Tibial nerve (tissue), 4 donors: ENCODE measurements around the gene TEX19. TPM values are rescaled to one million over a fixed set of nuclear protein-coding genes. Genes with fewer than 3 reads are reported as not detected.

Experiments used
- DNase-seq, 2 donors: peaks; one replicate each; pipeline ENCODE4 v3.0.0-alpha.2; 2019; ENCODE audit warnings: low spot score in 2 of 2
- H3K27ac ChIP-seq, 4 donors: fragments of 200-600 bp; sonication (generic) in 3 of 4; one replicate each; pipeline ENCODE4 v1.5.1; 2017 to 2019; ENCODE audit warnings: mild to moderate bottlenecking in 1 of 4
- H3K27me3 ChIP-seq, 2 donors: fragments of 200-600 bp; sonication (generic) in 1 of 2; one replicate each; pipeline versions ENCODE4 v1.5.1 to v1.6.0; 2017 to 2019
- H3K36me3 ChIP-seq, 3 donors: fragments of 200-600 bp; sonication (generic); one replicate each; pipeline ENCODE4 v1.5.1; 2018 to 2019
- H3K4me1 ChIP-seq, 4 donors: fragments of 200-600 bp; sonication (generic) in 3 of 4; one replicate each; pipeline ENCODE4 v1.5.1; 2017 to 2019
- H3K4me3 ChIP-seq, 4 donors: fragments of 200-600 bp; sonication (generic) in 3 of 4; one replicate each; pipeline ENCODE4 v1.5.1; 2017 to 2019; ENCODE audit warnings: mild to moderate bottlenecking in 1 of 4, moderate library complexity in 1 of 4
- H3K9me3 ChIP-seq, 4 donors: fragments of 200-600 bp; sonication (generic) in 3 of 4; one replicate each; pipeline ENCODE4 v1.5.1; 2017 to 2019
- CTCF ChIP-seq, 5 experiments: fragments of 200-600 bp in 3 of 5; fragments of 450-650 bp in 2 of 5; sonication (generic) in 3 of 5; IDR thresholded peaks; one replicate each; pipeline ENCODE4 v1.5.1; 2016 to 2019; ENCODE audit warnings: antibody characterized with exemption in 5 of 5, mild to moderate bottlenecking in 3 of 5, moderate library complexity in 2 of 5
- EP300 ChIP-seq, 2 donors: sonication (generic); formaldehyde crosslinking; IDR thresholded peaks; one replicate each; pipeline ENCODE4 v1.6.1; 2017; ENCODE audit warnings: antibody characterized with exemption in 2 of 2, mild to moderate bottlenecking in 1 of 2
- POLR2A ChIP-seq, 2 donors: fragments of 450-650 bp; IDR thresholded peaks; one replicate each; pipeline ENCODE4 v1.6.1; 2017; ENCODE audit warnings: antibody characterized with exemption in 2 of 2, mild to moderate bottlenecking in 2 of 2, moderate library complexity in 2 of 2
- WGBS, 2 donors: methylation state at CpG; one replicate each; pipeline ENCODE4 v1.1.5; 2018; 5-methylcytosine and 5-hydroxymethylcytosine counted together
- total RNA-seq, 4 donors: library from RNA; depleted of rRNA; stranded (reverse); fragments of >200 nt; gene quantifications; one replicate each; pipeline ENCODE4 v1.1.0, GENCODE V29; 2016

TEX19 gene
- total RNA-seq, 4 donors from 2014 or later = not detected

DNA sequence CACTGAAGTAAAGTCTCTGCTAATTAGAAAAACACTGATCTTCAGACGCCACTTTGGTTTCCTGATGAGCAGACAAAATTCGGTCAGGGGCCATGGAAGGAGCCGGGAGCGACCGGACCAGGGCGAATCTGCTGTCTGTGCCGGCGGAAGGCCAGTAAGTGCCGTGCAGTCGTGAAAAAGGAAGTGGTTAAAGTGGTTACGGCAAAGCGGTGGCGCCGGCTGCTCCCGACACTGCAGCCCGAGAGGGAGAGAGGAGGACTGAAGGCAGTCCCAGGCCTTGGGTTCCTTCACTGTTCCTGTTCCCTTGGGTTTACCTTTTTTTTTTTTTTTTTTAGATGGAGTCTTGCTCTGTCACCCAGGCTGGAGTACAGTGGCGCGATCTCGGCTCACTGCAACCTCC is 41.8 kb downstream of the TEX19 start:
- H3K27ac ChIP-seq = no peak overlapping the region
- no peaks in the 10 kb centered on the region for H3K9me3 ChIP-seq
- H3K4me1 ChIP-seq = peaks cover 0 to 36% (median 3%) of the 10 kb centered on the region in 4 donors
- no peak for DNase-seq
- H3K27me3 ChIP-seq = no peaks in the 10 kb centered on the region
- peaks cover 0 to 84% (median 3%) of the 10 kb centered on the region in 3 donors for H3K36me3 ChIP-seq
- WGBS, 2 donors = 83 to 84% methylated on average over 19 of the region's 19 CpGs
- no peak overlapping the region for H3K4me3 ChIP-seq
- TF ChIP-seq CTCF (IDR thresholded peaks at IDR 0.05) = no peak
- TF ChIP-seq EP300 (IDR thresholded peaks at IDR 0.05) = peak in 1 of 2 donors; percentile 7
- no peak for TF ChIP-seq POLR2A (IDR thresholded peaks at IDR 0.05)

DNA sequence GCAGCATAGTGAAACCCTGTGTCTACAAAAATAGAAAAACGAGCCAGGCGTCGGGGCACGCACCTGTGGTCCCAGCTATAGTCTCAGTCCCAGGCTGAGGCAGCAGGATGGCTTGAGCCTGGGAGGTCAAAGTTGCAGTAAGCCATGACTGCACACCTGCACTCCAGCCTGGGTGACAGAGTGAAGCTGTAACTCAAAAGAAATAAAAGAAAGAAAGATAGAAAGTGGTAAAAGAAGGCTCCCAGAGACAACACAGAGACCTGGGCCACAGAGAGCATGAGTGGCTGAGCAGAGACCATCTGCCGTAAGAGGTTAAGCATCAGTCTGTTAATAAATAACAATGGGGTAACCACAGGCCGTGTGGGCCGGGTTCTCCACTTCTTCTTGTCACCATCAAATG is 43.8 kb downstream of the TEX19 start:
- TF ChIP-seq EP300 (IDR thresholded peaks at IDR 0.05) (no peak), POLR2A (IDR thresholded peaks at IDR 0.05) (no peak), CTCF (IDR thresholded peaks at IDR 0.05) (no peak)
- H3K27ac ChIP-seq = no peak overlapping the region
- H3K4me1 ChIP-seq = peaks cover 0 to 25% (median 3%) of the 10 kb centered on the region in 4 donors
- no peak overlapping the region for H3K4me3 ChIP-seq
- H3K36me3 ChIP-seq = peaks cover 0 to 84% (median 3%) of the 10 kb centered on the region in 3 donors
- DNase-seq = no peak
- H3K27me3 ChIP-seq = no peaks in the 10 kb centered on the region
- WGBS, 2 donors = 84 to 94% methylated on average over 7 of the region's 7 CpGs
- H3K9me3 ChIP-seq = no peaks in the 10 kb centered on the region

DNA sequence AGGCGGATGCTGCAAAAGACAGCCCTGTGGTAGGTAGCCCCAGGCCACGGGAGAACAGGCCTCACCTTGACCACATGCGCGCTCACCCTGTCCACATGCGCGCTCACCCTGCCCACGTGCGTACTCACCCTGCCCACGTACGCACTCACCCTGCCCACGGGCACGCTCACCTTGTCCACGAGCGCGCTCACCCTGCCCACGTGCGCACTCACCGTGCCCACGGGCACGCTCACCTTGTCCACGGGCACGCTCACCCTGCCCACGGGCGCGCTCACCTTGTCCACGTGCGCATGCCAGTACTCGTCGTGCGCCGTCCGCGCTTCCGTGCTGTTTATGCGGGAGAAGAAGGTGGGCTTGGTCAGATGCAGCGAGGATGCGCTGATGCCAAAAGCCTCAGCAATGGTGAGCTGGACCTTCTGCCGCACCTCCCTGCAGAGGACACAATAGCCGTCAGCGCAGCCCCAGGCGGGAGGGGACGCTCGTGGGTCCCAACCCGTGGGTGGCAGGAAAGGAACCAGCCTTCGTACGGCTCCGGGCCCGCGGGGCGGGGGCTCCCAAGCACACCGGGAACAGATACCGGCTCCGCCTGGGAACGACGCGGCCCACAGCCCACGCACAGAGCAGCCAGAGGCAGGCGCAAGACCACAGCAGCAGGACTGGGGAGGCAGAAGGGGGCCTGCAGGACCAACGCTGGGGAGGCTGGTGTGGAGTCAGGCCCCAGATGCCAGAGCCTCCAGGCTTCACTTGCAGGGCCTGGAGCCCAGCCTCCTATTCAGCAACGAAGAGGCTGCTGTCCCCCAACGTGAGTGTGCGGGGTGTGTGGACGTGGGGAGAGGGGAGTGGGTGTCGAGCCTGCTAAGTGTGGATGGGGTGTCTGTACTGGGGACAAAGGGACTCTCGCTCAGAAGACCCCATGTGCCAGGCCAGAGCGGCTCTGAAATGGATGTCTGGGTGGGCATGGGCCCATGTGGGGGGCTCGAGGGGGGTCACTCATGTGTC is 44.9 kb downstream of the TEX19 start:
- Histone ChIP-seq H3K36me3 (peaks cover 0 to 87% (median 6%) of the 10 kb centered on the region in 3 donors), H3K27me3 (no peaks in the 10 kb centered on the region), H3K9me3 (no peaks in the 10 kb centered on the region), H3K4me1 (peaks cover 0 to 16% (median 3%) of the 10 kb centered on the region in 4 donors), H3K27ac (no peak overlapping the region), H3K4me3 (no peak overlapping the region)
- DNase-seq = no peak
- TF ChIP-seq EP300 (IDR thresholded peaks at IDR 0.05) (no peak), CTCF (IDR thresholded peaks at IDR 0.05) (no peak), POLR2A (IDR thresholded peaks at IDR 0.05) (no peak)
- 93 to 96% methylated on average over 61 to 67 of the region's 67 CpGs for WGBS, 2 donors

- no peak for TF ChIP-seq EP300 (IDR thresholded peaks at IDR 0.05)
- TF ChIP-seq CTCF (IDR thresholded peaks at IDR 0.05) = no peak
- TF ChIP-seq POLR2A (IDR thresholded peaks at IDR 0.05) = no peak
- Histone ChIP-seq H3K36me3 (peaks cover 0 to 91% (median 6%) of the 10 kb centered on the region in 3 donors), H3K9me3 (no peaks in the 10 kb centered on the region), H3K27me3 (no peaks in the 10 kb centered on the region), H3K27ac (no peak overlapping the region), H3K4me1 (peaks cover 0 to 5% (median under 1%) of the 10 kb centered on the region in 4 donors), H3K4me3 (no peak overlapping the region)
- no peak for DNase-seq
- 80 to 82% methylated on average over 14 of the region's 14 CpGs for WGBS, 2 donors
Measured at GRCh38 chr17:82405051-82405450, 46.0 kb downstream of the TEX19 start.

- no peak for DNase-seq
- Histone ChIP-seq H3K27me3 (no peaks in the 10 kb centered on the region), H3K27ac (no peak overlapping the region), H3K4me3 (no peak overlapping the region), H3K4me1 (no peaks in the 10 kb centered on the region), H3K36me3 (peaks cover 0 to 86% (median 6%) of the 10 kb centered on the region in 3 donors), H3K9me3 (no peaks in the 10 kb centered on the region)
- 94 to 95% methylated on average over 14 of the region's 14 CpGs for WGBS, 2 donors
- no peak for TF ChIP-seq EP300 (IDR thresholded peaks at IDR 0.05)
- TF ChIP-seq POLR2A (IDR thresholded peaks at IDR 0.05) = no peak
Measured at GRCh38 chr17:82406131-82406671, 47.2 kb downstream of the TEX19 start.
